Activated CD4-positive, alpha-beta T cell treated with anti-CD3 and anti-CD28 coated beads for 1 hour (primary cell): ENCODE results near the gene CHD3.

Experiments
- DNase-seq: peaks from one replicate; pipeline ENCODE4 v3.0.0-alpha.2; 2020

Gene CHD3

GRCh38 chr17:7875804-7876370, 12.7 kb upstream of the CHD3 start:
- DNase-seq = no peak

- no peak for DNase-seq
Measured at GRCh38 chr17:7878234-7878633, 10.4 kb upstream of the CHD3 start.

- DNase-seq = no peak
Measured at GRCh38 chr17:7880076-7880868, 8.3 kb upstream of the CHD3 start.

- no peak for DNase-seq
Measured at GRCh38 chr17:7881276-7882054, 7.1 kb upstream of the CHD3 start.

- DNase-seq = no peak
Measured at GRCh38 chr17:7882068-7882467, 6.5 kb upstream of the CHD3 start.

- no peak for DNase-seq
Measured at GRCh38 chr17:7882629-7883028, 6.0 kb upstream of the CHD3 start.

GRCh38 chr17:7883781-7884386, 4.7 kb upstream of the CHD3 start:
- DNase-seq = no peak

GRCh38 chr17:7884581-7885366, 3.8 kb upstream of the CHD3 start:
- peak; percentile 33 for DNase-seq

- no peak for DNase-seq
Measured at GRCh38 chr17:7885367-7886226, 3.0 kb upstream of the CHD3 start.

GRCh38 chr17:7886227-7887037, 2.2 kb upstream of the CHD3 start:
- DNase-seq = peak; percentile 28

GRCh38 chr17:7887038-7887481, 1.5 kb upstream of the CHD3 start:
- DNase-seq = no peak

- DNase-seq = peak; percentile 80
Measured at GRCh38 chr17:7887482-7888183, 956 bp upstream of the CHD3 start.

- no peak for DNase-seq
Measured at GRCh38 chr17:7889166-7889955, 772 bp downstream of the CHD3 start.

GRCh38 chr17:7893187-7893880, 4.7 kb downstream of the CHD3 start:
- no peak for DNase-seq

GRCh38 chr17:7894226-7894625, 5.6 kb downstream of the CHD3 start:
- no peak for DNase-seq

GRCh38 chr17:7894866-7895265, 6.3 kb downstream of the CHD3 start:
- no peak for DNase-seq

GRCh38 chr17:7897090-7897489, 8.5 kb downstream of the CHD3 start:
- no peak for DNase-seq

GRCh38 chr17:7897773-7898172, 9.2 kb downstream of the CHD3 start:
- DNase-seq = no peak
